NCI-H146 (cell line): ENCODE results near the gene IFI27.
"Not testable (repeated sequence)": the region's sequence is repeated elsewhere in the genome, so short reads cannot be mapped to it uniquely, and the experiment has no call there.

Source experiments
- DNase-seq: peaks from one replicate; lab custom pipeline; 2025; lab: John Stamatoyannopoulos, UW

Gene IFI27

DNA sequence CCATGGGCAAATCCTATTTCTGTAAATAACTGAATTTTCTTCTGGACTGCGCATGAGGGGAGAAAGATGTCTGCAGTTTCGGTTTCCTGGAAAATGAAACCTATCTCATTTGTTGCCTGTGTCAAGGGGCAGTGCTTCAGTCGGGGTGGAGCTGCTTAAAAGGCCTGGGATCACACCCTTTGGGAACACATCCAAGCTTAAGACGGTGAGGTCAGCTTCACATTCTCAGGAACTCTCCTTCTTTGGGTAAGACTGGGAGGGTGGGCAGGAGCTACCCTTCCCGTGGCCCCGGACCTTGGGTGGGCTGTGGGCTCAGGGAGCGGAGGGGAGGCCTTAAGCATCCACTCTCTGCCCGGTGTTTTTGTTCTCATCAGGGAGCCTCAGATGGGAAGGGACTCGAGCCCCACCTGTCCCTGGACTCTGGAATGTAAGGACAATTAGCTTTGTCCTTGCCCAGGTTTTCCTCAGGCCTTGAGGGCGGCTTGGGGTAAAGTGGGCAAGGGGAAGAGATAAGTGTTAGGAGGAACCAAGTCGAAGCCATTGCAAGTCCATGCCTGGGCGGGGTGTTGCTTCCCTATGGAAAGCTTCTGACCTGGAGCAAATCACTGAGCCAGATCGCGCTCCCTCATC lies at the start of gene IFI27:
Gene IFI27 (plus strand): TSS at position 185 of the 630 bp plus-strand sequence.
- no peak for DNase-seq

DNA sequence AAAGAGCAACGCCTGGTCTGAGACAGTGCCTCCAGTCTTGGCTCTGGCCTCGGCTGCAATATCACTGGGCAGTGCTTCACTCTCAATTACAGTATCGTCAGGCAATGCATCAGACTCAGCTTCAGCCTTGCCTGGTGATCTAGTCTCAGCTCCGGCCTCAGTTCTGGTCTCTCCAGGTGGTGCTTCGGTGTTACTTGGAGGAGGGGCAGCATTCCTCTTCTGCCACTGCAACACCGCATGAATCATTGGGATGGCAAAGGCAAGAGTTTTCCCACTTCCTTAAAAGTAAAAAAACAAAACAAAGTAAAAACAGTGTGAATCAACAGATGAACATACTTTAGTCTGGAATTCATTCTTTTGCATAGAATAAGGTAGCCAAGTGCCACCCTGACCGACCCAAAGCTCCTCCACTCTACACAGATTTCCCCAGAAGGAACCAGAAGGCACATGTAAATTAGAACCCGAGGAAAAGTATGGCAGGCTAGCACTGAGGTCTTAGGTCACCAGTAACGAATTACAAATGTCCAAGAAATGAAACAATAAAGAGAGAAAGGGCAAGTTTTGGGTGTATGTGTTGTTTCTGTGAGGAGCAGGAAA lies 48.1 kb upstream of the IFI27 start:
- no peak for DNase-seq

DNA sequence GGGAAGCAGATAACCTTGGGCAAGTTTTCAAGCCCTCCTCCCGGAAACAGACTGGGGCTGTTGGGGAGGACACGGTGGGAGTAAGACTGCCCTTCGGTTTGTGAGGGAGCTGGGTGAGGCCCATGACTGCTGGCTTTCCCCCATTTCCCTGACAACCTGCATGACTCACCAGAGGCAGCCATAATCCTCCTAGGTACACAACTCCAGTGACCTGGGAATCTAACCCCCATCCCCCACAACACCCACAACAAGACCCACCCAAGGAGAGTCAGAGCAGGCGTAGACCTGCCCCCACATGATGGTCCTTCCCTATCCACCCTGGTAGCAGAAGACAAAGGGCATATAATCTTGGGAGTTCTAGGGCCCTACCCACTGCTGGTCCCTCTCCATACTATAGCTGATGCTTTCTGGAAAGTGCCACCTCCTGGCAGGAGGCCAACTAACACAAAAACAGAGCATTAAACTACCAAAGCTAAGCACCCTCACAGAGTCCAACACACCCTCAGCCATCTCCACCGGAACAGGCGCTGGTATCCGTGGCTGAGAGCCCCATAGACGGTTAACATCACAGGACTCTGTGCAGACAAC lies 44.4 kb upstream of the IFI27 start:
- DNase-seq = no peak

DNA sequence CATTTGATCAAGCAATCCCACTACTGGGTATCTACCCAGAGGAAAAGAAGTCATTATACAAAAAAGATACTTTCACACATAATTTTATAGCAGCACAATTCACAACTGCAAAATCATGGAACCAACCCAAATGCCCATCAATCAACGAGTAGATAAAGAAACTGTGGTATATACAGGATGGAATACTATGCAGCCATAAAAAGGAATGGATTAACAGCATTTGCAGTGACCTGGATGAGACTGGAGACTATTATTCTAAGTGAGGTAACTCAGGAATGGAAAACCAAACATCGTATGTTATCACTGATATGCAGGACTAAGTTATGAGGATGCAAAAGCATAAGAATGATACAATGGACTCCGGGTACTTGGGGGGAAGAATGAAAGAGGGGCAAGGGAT lies 38.5 kb upstream of the IFI27 start:
- not testable (repeated sequence) for DNase-seq

DNA sequence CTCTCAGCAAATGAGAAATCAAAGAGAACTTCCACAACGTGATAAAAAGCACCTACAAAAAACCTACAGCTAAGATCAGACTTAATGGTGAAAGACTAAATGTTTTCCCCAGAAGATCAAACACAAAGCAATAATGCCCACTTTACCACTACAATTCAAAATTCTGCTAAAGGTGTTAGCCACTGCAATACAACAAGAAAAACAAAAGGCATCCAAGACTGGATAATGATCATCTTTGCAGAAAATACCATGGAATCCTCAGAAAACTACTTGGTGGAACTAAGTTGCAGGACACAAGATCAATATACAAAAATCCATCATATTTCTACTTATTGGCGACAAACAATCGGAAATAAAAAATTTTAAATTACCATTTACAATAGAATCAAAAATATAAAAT lies 36.0 kb upstream of the IFI27 start:
- DNase-seq = no peak

DNA sequence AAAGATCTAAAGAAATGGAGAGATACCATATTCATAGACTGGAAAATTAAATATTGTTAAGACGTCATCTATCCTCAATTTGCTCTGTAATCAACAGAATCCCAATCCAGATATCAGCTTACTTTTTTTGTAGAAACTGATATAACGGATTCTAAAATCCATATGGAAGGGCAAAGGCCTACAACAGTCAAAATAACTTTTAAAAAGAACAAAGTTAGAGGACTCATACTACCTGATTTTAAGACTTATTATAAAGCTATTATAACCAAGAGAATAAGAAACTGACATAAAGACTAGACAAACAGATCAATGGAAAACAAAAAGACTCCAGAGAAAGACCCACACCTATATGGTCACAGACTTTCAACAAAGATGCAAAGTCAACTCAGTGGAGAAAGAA lies 35.5 kb upstream of the IFI27 start:
- DNase-seq = no peak

DNA sequence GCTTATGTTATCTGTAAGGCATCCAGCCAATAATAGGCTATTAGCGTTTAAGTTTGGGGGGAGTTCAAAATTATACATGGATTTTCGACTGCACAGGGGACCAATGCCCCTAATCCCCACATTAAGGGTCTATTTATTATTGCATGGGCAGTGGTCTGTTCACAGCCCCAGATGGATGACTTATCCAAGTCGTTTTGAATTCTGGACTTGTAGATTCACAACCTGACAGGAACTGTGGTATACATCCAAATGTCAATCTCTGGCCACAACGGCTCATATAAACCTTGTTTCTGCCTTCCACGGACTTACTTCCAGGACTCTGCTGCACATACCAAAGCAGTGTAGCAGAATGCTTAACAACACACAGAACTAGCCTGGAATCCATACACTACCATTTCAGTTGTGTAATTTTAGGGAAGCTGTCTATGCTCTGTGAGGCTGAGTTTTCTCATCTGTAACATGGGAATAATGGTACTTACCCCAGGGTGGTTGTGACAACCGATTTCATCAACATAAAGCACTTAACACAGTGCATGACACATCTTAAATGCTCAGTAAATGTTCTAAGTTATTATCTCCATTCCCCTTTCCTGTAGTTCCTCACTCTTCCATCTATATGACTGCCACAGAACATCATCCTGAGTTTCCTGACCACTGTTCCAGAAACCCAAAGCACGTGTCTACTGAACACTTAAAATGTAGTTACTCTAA lies 33.3 kb upstream of the IFI27 start:
- DNase-seq = no peak

DNA sequence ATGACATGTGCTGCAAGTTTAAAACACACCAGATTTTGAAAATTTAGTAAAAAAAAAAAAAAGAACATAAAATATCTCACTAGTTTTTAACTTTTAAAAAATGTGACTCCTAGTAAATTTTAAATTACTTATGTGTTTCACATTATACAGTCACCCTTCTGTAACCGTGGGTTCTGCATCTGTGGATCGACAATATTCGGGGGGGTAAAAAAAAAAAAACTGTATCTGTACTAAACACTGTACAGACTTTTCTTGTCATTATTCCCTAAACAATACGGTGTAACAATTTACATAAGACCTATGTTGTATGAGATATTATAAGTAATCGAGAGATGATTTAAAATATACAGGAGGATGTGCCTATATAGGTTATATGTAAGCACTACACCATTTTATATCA lies 32.7 kb upstream of the IFI27 start:
- DNase-seq = no peak

DNA sequence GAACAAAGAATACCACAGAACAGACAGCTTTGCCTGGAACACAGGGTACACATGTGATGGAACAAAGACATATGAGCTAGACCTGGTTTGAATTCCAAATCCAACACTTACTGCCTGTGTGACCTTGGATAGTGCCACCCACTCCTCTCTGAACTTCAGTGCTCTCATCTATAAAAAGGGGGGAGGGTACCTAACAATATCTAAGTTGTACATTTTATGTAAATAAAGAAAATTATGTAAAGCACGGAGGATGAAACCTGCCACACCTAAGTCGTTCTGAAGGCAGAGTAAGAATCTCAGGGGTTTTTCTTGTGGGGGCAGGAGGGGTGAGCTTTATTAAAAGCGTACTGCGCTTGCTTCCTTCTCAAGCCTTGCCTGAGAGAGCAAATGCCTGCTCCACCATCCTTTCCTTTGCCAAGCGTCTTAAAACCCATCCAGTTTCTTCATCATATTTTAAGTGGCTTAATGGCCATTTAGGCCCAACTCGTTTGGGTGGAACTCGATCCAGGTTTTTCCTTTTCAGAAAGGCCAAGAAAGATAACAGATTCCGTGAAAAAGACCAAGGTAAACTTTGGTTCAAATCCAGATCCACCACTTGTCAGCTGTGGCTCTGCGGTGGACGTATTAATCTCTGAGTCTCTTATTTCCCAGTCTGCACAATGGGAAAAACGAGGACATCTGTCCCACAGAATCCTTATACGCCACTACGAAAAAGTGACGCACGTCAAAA lies 30.5 kb upstream of the IFI27 start:
- DNase-seq = no peak

DNA sequence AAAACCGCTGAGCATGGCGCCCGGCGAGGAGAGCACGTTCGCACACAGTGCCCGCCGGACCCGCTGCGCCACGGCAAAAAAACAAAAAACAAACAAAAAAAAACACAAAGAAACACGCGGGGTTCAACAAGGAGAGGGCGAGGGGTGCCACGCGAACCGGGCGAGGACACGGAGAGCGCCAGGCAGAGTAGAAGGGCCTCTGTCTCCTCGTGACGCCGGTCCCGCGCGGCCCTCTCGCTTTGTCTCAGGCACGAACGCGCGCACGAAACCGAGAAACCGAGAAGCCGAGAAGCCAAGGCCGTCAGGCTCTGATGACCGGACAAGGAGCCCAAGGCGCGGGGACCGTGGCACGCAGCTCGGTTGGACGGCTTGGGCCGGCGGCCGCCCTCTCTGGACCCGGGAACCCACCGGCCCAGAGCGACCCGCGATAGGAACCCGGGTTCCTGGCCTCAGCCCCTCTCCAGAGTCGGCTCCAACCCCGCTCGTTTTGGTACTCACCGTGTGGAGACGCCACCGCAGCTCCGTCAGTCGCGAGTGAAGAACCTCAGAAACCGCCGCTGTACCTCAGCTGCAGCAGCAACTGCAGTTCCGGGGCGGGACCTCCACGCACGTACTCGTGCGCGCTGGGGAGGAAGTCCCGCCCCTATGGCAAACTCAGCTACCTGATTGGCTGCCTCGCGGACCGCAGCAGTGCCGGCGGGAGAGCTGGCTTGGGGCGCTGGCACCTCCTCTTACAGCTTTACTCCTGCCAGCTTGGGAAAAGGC lies 29.7 kb upstream of the IFI27 start, which contains the start of the genes DDX24 and IFI27L1:
Gene DDX24 (minus strand): TSS at position 582 of the 765 bp plus-strand sequence. CDS start 1,460 bp downstream, outside the sequence.
Gene IFI27L1 (plus strand): TSS at position 690 of the 765 bp plus-strand sequence. CDS start 15,628 bp downstream, outside the sequence.
- DNase-seq = peak; percentile 88

DNA sequence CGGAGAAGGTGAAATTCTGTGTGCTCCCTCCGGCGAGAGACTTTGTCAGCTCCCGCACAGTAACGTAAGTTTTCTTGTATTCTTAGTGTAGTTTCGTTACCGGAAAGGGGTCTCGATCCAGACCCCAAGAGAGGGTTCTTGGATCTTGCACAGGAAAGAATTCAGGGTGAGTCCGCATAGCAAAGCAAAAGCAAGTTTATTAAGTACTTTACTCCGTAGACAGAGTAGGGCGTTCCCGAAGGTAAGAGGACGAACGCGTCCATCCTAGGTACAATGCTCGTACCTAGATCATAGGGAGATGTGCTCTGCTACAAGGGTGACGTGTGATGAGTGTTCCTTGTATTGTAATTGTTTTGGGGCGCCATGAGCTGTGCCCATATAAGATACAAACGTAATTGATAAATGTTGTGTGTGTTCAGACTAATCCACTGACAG lies 29.1 kb upstream of the IFI27 start:
- peak; percentile 16 for DNase-seq

DNA sequence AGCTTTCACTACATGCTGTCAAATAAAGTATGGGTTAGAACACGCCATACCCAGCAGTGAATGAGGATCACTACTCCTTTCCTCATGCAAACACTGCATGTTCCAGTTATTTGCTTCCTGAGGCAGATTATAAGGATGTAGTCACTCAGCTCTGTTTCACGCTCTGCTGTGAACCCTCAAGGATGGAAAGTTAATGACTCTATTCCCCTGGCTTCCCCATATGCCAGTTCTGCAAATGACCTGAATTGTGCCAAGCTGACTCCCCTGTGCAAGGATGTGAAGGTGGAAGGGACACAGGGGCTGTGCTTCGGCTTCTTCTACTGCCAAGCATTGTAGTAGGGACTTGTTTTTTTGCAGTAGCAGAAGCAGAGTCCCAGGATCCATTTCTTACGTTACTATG lies 22.6 kb upstream of the IFI27 start:
- DNase-seq = no peak

DNA sequence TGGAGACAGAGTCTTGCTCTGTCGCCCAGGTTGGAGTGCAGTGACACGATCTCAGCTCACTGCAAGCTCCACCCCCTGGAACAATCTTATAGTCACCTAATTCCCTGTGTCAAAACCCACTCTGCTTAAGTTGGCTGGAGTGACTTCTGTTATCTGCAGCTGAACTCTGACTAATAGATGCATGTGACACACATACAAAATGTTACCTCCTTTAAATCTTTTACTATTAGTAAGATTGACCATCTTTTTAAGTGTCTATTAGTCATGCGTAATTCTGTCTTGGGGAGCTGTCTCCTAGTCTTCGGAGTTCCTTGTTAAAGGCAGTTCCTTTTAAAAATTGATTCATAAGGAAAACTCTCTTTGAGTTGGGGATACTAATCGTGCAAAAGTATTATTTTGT lies 22.0 kb upstream of the IFI27 start:
- DNase-seq = no peak

DNA sequence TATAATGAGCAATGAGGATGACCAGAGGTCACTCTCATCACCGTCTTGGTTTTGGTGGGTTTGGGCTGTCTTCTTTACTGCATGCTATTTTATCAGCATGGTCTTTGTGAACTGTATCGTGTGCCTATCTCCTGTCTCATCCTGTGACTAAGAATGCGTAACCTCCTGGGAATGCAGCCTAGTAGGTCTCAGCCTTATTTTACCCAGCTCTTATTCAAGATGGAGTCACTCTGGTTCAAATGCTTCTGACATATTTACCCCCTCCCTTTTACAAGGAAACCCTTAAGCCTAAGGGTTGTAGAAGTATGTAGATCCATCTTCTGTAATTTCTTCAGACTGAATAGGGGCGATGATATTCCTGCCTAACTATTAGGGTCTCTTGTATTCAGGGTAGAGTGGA lies 21.1 kb upstream of the IFI27 start:
- no peak for DNase-seq

DNA sequence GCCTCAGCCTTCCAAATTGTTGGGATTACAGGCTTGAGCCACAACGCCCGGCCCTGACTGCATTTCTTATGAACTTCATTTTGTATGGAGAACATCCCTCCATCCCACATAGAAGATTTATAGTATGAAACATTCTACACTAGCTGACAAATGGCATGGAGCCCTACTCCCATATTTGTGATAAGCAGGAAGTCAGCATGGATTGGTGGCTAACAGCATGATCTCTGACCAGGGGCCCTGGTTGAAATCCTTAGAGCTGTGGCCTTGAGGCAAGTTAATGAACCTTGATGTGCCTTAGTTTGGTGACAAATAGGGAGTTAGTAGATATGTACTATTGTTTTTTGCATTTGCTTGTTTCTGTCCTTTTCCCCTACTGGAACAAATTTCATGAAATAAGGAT lies 17.1 kb upstream of the IFI27 start:
- no peak for DNase-seq

DNA sequence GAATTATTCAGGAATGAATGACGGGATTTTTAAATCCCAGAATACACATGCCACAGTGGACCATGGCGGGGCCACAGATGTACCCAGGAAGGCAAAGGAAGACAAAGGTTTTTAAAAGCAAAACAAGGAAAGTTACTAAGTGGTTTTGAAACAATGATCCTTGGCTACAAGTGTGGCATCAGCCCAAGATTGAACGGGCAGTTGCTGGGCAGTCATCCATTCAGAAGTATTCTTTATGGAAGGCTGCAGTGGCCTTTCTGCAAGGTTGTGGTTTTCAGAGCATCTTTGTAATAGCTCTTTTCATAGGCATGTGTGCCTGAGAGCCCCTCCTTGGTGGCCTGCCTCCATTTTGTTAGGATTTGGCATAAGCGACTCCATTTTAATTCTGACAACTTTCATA lies 13.4 kb upstream of the IFI27 start:
- DNase-seq = no peak

DNA sequence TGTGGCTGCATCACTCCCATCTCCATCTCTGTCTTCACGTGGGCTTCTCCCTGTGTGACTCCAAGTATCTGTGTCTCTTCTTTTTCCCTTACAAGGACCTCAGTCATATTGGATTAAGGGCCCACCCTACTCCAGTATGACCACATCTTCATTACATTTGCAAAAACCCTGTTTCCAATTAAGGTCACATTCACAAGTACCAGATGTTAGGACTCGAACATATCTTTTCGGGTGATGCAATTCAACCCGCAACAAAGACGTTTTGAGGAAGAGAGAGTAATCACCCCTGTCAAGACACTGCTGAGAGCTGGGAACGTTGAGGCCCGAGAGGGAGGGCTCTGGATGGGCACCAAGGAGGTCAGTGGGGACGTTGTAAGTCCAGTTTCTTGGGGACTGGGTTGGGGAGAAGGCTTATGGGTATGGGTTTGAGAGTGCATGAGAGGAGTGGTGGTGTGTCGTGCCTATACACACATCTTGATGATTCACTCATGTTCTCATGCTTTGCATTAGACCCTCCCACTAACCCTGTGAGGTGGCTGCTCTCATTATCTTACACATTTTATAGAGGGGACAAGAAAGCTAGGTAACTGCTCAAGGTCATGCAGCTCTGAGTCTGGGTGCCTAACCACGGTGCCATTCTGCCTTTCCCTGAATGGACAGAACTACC lies 12.1 kb upstream of the IFI27 start:
- DNase-seq = no peak

DNA sequence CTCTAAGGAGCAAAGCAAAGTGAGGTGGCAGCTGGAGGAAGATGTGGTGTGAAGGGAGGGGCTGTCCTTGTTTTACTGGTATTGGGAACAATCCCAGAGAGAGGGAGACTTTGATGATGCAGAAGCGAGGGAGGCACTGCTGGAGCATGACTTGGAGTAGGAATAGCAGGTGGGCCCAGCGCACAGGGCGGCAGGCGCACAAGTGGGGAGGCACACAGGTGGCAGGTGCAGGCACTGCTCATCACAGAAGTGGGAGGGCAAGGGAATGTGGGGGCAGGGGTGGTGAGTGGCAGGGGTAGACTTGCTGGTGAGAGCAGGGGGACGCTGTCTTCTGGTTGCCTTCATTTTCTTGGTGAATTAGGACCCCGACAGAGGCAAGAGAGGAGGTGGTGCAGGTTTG lies 11.5 kb upstream of the IFI27 start:
- no peak for DNase-seq

DNA sequence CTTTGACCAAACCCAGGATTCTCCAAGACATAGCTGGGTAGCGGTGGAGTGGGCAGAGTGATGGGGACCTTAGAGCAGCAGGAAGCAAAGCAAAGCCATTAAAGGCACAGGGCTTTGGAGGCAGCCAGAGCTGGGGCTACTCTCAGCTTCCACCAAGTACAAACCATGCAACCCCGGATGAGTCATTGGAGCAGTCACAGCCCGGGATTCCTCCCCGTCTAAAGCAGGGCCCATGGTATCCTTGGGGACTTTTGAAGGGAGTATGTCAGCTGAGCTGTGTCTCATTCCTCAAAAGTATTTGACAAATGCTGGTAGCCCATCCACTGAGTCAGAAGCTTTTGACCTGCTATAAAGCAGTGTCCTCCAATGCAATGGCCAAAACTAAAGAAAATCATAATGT lies 9.7 kb upstream of the IFI27 start:
- no peak for DNase-seq

DNA sequence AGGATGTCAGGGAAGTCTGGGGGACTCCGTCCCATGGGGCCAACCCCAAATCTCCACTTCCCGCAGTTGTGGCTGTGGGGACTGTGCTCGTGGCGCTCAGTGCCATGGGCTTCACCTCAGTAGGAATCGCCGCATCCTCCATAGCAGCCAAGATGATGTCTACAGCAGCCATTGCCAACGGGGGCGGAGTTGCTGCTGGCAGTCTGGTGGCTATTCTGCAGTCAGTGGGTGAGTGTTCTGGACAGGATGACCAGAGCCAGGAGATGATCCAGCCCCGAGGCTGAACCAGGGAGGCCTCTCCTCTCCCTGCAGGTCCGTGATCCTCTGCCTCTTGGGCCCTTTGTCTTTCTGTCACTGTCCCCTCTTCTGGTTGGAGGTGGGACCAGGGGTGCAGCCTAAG lies 8.8 kb upstream of the IFI27 start:
- no peak for DNase-seq
